Kasumi-1 (cell line): ENCODE results near the gene ASNS.
"Not testable (repeated sequence)": the region's sequence is repeated elsewhere in the genome, so short reads cannot be mapped to it uniquely, and the experiment has no call there.

ENCODE experiments used
- DNase-seq, 2 experiments: peaks; one replicate each; lab custom pipeline; 2025; lab: John Stamatoyannopoulos, UW

Gene ASNS, protein sequence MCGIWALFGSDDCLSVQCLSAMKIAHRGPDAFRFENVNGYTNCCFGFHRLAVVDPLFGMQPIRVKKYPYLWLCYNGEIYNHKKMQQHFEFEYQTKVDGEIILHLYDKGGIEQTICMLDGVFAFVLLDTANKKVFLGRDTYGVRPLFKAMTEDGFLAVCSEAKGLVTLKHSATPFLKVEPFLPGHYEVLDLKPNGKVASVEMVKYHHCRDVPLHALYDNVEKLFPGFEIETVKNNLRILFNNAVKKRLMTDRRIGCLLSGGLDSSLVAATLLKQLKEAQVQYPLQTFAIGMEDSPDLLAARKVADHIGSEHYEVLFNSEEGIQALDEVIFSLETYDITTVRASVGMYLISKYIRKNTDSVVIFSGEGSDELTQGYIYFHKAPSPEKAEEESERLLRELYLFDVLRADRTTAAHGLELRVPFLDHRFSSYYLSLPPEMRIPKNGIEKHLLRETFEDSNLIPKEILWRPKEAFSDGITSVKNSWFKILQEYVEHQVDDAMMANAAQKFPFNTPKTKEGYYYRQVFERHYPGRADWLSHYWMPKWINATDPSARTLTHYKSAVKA

GRCh38 chr7:97872025-97872669 lies at the start of gene ASNS:
Gene ASNS, minus strand, starts transcription at chr7:97872408. Its CDS starts 3,252 bp downstream, at chr7:97869156.
- peak; percentile 85 to 89 for DNase-seq

- DNase-seq: not testable (repeated sequence)
Observed at GRCh38 chr7:97921254-97921653, 49.0 kb upstream of the ASNS start.

- DNase-seq: not testable (repeated sequence)
Observed at GRCh38 chr7:97915267-97915666, 43.1 kb upstream of the ASNS start.

DNA sequence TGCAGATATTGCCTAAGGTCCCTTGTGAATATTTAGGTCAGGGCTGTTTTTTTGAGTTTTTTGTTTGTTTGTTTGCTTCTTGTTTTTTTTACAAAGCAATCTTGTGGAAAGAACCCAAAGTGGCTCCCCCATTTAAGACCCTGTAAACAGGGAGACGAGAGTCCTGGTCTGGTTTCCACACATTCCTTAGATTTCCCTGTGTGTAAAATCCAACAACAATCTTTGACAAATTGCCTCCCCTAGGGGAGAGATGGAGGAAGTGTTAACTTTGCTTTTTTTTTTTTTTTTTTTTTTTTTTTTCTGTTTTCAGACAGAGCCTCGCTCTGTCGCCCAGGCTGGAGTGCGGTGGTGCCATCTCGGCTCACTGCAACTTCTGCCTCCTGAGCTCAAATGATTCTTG lies 40.1 kb upstream of the ASNS start:
- DNase-seq: not testable (repeated sequence)

DNA sequence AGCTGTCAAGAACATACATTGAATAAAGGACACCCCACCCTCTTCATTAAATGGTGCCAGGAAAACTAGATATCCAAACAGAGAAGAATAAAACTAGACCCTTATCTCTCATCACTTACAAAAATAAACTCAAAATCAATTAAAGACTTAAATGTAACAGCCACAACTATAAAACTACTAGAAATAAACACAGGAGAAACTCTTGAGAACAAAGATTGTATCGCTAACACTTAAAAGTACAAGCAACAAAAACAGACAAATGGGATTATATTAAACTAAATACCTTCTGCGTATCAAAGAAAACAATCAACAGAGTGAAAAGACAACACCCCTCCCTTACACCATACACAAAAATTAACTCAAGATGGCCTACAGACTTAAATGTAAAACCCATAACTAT lies 24.7 kb upstream of the ASNS start:
- not testable (repeated sequence) for DNase-seq

DNA sequence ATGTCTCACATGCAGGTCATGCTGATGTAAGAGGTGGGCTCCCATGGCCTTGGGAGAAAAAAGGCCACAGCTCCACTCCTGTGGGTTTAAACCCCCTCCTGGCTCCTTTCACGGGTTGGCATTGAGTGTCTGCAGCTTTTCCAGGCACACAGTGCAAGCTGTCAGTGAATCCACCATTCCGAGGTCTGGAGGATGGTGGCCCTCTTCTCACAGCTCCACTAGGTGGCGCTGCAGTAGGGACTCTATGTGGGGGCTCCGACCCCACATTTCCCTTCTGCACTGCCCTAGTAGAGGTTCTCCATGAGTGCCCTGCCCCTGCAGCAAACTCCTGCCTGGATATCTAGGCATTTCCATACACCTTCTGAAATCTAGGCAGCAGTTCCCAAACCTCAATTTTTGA lies 19.5 kb upstream of the ASNS start:
- DNase-seq: not testable (repeated sequence)

DNA sequence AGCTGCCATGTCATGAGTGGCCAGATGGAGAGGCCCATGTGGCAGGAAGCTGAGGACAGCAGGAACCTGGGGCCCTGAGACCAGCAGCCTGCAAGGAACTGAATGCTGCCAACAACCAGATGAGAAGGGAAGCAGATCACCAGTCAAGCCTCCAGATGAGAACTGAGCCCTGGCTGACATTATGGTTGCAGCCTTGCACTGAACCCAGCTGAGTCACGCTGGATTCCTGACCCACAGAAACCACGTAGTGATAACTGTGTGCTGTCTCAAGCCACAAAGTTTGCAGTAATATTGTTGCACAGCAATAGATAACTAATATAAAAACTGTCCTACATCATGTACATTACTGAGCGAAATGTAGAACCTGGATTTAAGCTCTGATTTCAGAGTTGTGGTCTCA lies 7.3 kb upstream of the ASNS start:
- not testable (repeated sequence) for DNase-seq

- not testable (repeated sequence) for DNase-seq
Observed at GRCh38 chr7:97874894-97875293, 2.7 kb upstream of the ASNS start.

- no peak for DNase-seq
Observed at GRCh38 chr7:97873606-97874005, 1.4 kb upstream of the ASNS start.

GRCh38 chr7:97871659-97872024 lies 566 bp downstream of the ASNS start:
- DNase-seq: peak in 1 of 2 experiments; percentile 19

DNA sequence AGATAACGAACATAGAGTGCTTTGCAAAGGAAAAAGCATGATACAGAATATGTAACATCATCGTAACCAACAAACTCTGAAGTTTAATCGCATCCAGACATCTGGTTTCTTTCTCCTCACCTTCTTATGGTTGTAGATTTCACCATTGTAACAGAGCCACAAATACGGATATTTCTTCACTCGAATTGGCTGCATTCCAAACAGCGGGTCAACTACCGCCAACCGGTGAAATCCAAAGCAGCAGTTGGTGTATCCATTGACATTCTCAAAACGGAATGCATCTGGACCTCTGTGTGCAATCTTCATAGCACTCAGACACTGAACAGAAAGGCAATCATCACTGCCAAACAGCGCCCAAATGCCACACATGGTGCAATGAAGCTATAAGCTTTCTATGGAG lies 3.4 kb downstream of the ASNS start:
- DNase-seq: no peak

- no peak for DNase-seq
Observed at GRCh38 chr7:97868314-97868713, 3.9 kb downstream of the ASNS start.

DNA sequence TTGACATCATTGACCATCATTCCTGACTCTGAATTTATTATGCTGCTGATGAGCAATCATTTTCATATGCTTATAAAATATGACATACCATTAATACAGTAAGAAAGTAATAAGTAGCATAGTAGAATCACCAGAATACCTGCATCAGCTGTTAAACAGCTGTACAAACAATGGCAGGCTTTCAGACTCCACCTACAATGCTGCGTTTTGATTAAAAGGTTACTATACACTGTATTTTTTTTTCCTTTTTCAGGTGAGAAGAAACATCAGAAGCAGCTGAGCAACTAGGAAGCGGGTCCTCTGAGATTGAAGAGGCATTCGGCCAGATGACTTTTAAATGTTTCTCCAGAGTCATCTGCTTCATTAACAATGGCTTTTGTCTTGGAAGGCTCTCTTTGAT lies 7.1 kb downstream of the ASNS start:
- no peak for DNase-seq

- no peak for DNase-seq
Observed at GRCh38 chr7:97859606-97860204, 12.5 kb downstream of the ASNS start.

DNA sequence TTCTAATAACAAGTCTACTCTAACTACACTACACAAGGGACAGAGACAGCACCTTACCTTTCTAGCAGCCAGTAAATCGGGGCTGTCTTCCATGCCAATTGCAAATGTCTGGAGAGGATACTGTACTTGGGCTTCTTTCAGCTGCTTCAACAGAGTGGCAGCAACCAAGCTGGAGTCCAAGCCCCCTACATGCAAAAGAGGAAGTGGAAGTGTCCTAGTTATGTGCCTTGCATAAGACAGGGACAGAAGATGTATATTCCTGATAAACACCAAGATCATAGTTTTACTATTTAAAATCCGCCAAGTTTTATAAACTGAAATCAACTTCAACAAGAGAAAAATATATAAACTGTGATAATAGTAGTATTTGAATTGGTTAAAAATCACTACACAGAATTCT lies 14.0 kb downstream of the ASNS start:
- peak; percentile 17 to 49 for DNase-seq

GRCh38 chr7:97857544-97857943 lies 14.7 kb downstream of the ASNS start:
- DNase-seq: no peak

DNA sequence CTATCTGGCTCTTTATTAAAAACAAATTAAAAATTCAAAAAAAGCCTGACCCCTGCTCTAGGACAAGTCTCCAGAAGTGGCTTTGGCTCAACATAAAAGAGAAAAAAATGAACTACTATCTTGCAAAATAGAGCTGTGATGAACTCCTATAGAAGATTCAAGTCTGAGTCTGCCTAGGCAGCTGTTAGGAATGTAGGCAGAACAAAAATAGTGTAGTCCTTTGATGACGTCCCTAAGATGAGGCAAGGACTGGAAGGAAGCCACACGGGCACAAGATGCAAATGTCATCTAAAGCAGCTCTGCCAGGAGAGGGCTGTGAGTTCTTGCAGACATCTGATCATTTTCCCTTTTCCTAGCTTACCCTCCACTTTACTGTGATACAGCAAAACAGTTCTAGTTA lies 20.5 kb downstream of the ASNS start:
- DNase-seq: no peak

GRCh38 chr7:97850262-97851031 lies 21.8 kb downstream of the ASNS start:
- DNase-seq: not testable (repeated sequence)

GRCh38 chr7:97847791-97848190 lies 24.4 kb downstream of the ASNS start:
- DNase-seq: peak; percentile 58 to 65

DNA sequence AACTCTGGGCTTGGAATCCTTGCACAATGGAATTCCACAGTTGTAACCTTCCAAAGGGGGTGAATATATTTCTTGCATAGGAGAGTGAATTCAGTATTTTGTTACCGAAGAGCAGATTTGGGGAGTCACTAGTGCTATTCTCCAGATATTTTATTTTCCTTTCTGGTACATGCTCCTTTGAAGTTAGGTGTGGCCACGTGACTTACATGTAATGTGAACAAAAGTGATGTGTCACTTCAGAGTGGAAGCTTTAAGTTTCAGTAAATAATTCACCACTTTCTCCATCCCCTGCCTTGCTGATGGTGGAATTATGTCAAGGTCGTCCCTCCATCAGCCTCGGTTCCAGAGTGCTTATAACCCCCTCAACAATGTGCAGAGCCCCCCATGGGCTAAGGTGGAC lies 25.3 kb downstream of the ASNS start:
- no peak for DNase-seq

GRCh38 chr7:97845622-97846203 lies 26.5 kb downstream of the ASNS start:
- peak; percentile 44 to 62 for DNase-seq

DNA sequence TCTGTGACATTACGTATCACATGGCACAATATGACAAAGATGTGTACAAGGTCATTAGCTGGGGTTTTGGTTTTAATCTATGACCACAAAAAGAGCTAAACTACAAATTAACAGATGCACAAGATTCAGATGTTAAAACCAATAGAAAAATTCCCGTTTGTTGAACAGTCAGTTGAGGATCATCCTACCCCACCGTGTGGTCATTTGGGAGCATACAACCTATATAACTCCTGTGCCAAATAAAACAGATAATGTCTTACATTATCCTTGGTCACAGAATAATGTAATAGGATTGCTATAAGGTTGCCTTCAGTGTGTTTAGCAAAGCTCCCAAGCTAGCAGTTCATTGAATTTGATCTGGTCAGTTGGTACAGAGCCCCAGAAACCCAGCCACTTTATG lies 28.2 kb downstream of the ASNS start:
- no peak for DNase-seq
